PC-3 (cell line): Measurements from ENCODE around the gene FBXO5. TPM values are rescaled to one million over a fixed set of nuclear protein-coding genes. Genes with fewer than 3 reads are reported as not detected.

ENCODE experiments used
- ATAC-seq: fragments of 200-7000 bp; cut with Tn5 transposase; 2 replicates; pipeline ENCODE4 v1.9.1; 2020; ENCODE audit warnings: mild to moderate bottlenecking, moderate library complexity
- BruUV-seq: library from RNA; stranded (reverse); fragments of 400-500 nt; replicated peaks from 2 replicates; lab custom pipeline; 2021; lab: Mats Ljungman, UMichigan
- CTCF ChIA-PET: fragments of 300-600 bp; sonication (Branson Sonifier 250); formaldehyde crosslinking; loops from one replicate; lab custom pipeline; 2022; ENCODE audit warnings: antibody characterized with exemption; lab: Charles Lee
- POLR2A ChIA-PET: fragments of 300-600 bp; sonication (Branson Sonifier 250); formaldehyde crosslinking; loops from one replicate; lab custom pipeline; 2022; ENCODE audit warnings: antibody characterized with exemption; ENCODE audit not compliant: unreplicated experiment; lab: Charles Lee
- DNase-seq: peaks from one replicate; pipeline ENCODE4 v3.0.0-alpha.2; 2015
- H2AFZ ChIP-seq: fragments of 300-600 bp; sonication (generic); 2 replicates; pipeline ENCODE4 v1.6.0; 2016; ENCODE audit warnings: antibody characterized with exemption, low read length
- H3F3A ChIP-seq: fragments of 300-600 bp; sonication (generic); one replicate; pipeline ENCODE4 v1.6.0; 2017; ENCODE audit warnings: antibody characterized with exemption, low read length, control low read depth, mild to moderate bottlenecking; ENCODE audit not compliant: unreplicated experiment
- H3K27ac ChIP-seq: fragments of 300-600 bp; sonication (generic); 2 replicates; pipeline ENCODE4 v1.5.1; 2016; ENCODE audit warnings: mild to moderate bottlenecking, low read length
- H3K27me3 ChIP-seq: fragments of 300-600 bp; sonication (generic); 2 replicates; pipeline ENCODE4 v1.6.1; 2016; ENCODE audit warnings: low read length, mixed read lengths
- H3K36me3 ChIP-seq: fragments of 300-600 bp; sonication (generic); 2 replicates; pipeline ENCODE4 v1.6.1; 2016; ENCODE audit warnings: low read depth, mixed run types, low read length, mixed read lengths
- H3K4me1 ChIP-seq: fragments of 300-600 bp; sonication (generic); 2 replicates; pipeline ENCODE4 v1.5.1; 2016; ENCODE audit warnings: low read length; ENCODE audit not compliant: insufficient read depth
- H3K4me2 ChIP-seq: fragments of 300-600 bp; sonication (generic); 2 replicates; pipeline ENCODE4 v1.6.0; 2016; ENCODE audit warnings: low read length
- H3K4me3 ChIP-seq: fragments of 300-600 bp; sonication (generic); 2 replicates; pipeline ENCODE4 v1.5.1; 2016; ENCODE audit warnings: mild to moderate bottlenecking, low read length, mixed read lengths
- H3K79me2 ChIP-seq: fragments of 300-600 bp; sonication (generic); 2 replicates; pipeline ENCODE4 v1.6.1; 2017; ENCODE audit warnings: low read length, mixed read lengths
- H3K9ac ChIP-seq: fragments of 300-600 bp; sonication (generic); 2 replicates; pipeline ENCODE4 v1.6.0; 2016; ENCODE audit warnings: mild to moderate bottlenecking, low read length
- H3K9me2 ChIP-seq: fragments of 300-600 bp; sonication (generic); replicated peaks from 2 replicates; pipeline ENCODE4 v1.6.1; 2016; ENCODE audit warnings: mixed run types, low read length, mixed read lengths
- H3K9me3 ChIP-seq: fragments of 300-600 bp; sonication (generic); 2 replicates; pipeline ENCODE4 v1.6.1; 2016; ENCODE audit warnings: low read length, mixed read lengths
- H4K20me1 ChIP-seq: fragments of 300-600 bp; sonication (generic); 2 replicates; pipeline ENCODE4 v1.6.1; 2016; ENCODE audit warnings: low read length, mixed read lengths
- CTCF ChIP-seq: fragments of 300-600 bp; sonication (generic); conservative IDR thresholded peaks from 2 replicates; pipeline ENCODE4 v1.5.1; 2017; ENCODE audit warnings: antibody characterized with exemption, low read depth, mild to moderate bottlenecking, low read length
- EZH2 ChIP-seq: fragments of 300-600 bp; sonication (generic); IDR thresholded peaks from one replicate; pipeline ENCODE4 v1.6.1; 2017; ENCODE audit warnings: antibody characterized with exemption, mild to moderate bottlenecking, low read length; ENCODE audit not compliant: unreplicated experiment
- EZH2phosphoT487 ChIP-seq: fragments of 300-600 bp; sonication (generic); IDR thresholded peaks from 2 replicates; pipeline ENCODE4 v1.6.1; 2018; ENCODE audit warnings: mild to moderate bottlenecking, antibody characterized with exemption, low read length, borderline replicate concordance
- intact Hi-C: fragments of 100-400 bp; cut with micrococcal nuclease; formaldehyde crosslinking; loops from 2 replicates; pipeline ENCODE4 v1.9.0; 2023
- total RNA-seq: library from RNA; depleted of rRNA; stranded (reverse); fragments of >200 nt; gene quantifications from 2 replicates; pipeline ENCODE4 v1.2.3, GENCODE V29; 2014

FBXO5 gene
- total RNA-seq, 1 experiment from 2014 or later, result 16.8 TPM

GRCh38 chr6:153016846-153017245, 34.0 kb upstream of the FBXO5 start:
- no peak overlapping the region for H3K4me3 ChIP-seq
- no peaks in the 10 kb centered on the region for H3K9me3 ChIP-seq
- H3K36me3 ChIP-seq, result no peaks in the 10 kb centered on the region
- H2AFZ ChIP-seq, result no peak overlapping the region
- intact Hi-C loops, result no loop called here
- TF ChIP-seq CTCF (no peak), EZH2 (no peak), EZH2phosphoT487 (no peak)
- H3K79me2 ChIP-seq, result no peaks in the 10 kb centered on the region
- ChIA-PET CTCF (no interaction called here), POLR2A (no interaction called here)
- H3K9ac ChIP-seq, result no peak overlapping the region
- H3K9me2 ChIP-seq, result no peaks in the 10 kb centered on the region
- no peak overlapping the region for H3K27ac ChIP-seq
- H4K20me1 ChIP-seq, result no peaks in the 10 kb centered on the region
- no peaks in the 10 kb centered on the region for H3K4me1 ChIP-seq
- ATAC-seq (no peak), DNase-seq (no peak)
- H3K27me3 ChIP-seq, result no peaks in the 10 kb centered on the region
- no peaks in the 10 kb centered on the region for H3F3A ChIP-seq
- BruUV-seq, result no TSS peak
- H3K4me2 ChIP-seq, result no peak overlapping the region

- ChIA-PET CTCF (no interaction called here), POLR2A (no interaction called here)
- no peaks in the 10 kb centered on the region for H3K4me1 ChIP-seq
- DNase-seq, result no peak
- H3K4me3 ChIP-seq, result no peak overlapping the region
- TF ChIP-seq CTCF (no peak), EZH2phosphoT487 (no peak), EZH2 (no peak)
- BruUV-seq, result no TSS peak
- no peak for ATAC-seq
- H3K9me2 ChIP-seq, result no peaks in the 10 kb centered on the region
- no peaks in the 10 kb centered on the region for H3K27me3 ChIP-seq
- no peak overlapping the region for H3K9ac ChIP-seq
- no peaks in the 10 kb centered on the region for H3K9me3 ChIP-seq
- no peaks in the 10 kb centered on the region for H4K20me1 ChIP-seq
- H3K36me3 ChIP-seq, result no peaks in the 10 kb centered on the region
- H3F3A ChIP-seq, result no peaks in the 10 kb centered on the region
- no peak overlapping the region for H3K4me2 ChIP-seq
- H3K79me2 ChIP-seq, result no peaks in the 10 kb centered on the region
- no peak overlapping the region for H3K27ac ChIP-seq
- intact Hi-C loops, result no loop called here
- H2AFZ ChIP-seq, result no peak overlapping the region
Measured at GRCh38 chr6:153015094-153015640, 32.3 kb upstream of the FBXO5 start.

- Histone ChIP-seq H3K9me3 (no peaks in the 10 kb centered on the region), H3K27ac (no peak overlapping the region), H3K27me3 (no peaks in the 10 kb centered on the region), H3K79me2 (no peaks in the 10 kb centered on the region), H3K4me2 (no peak overlapping the region), H3K9ac (no peak overlapping the region), H3K36me3 (no peaks in the 10 kb centered on the region), H3K4me1 (no peaks in the 10 kb centered on the region), H3K9me2 (no peaks in the 10 kb centered on the region), H2AFZ (no peak overlapping the region), H4K20me1 (no peaks in the 10 kb centered on the region), H3K4me3 (no peak overlapping the region), H3F3A (no peaks in the 10 kb centered on the region)
- ATAC-seq (no peak), DNase-seq (no peak)
- ChIA-PET POLR2A (no interaction called here), CTCF (no interaction called here)
- no peak for TF ChIP-seq CTCF
- TF ChIP-seq EZH2, result no peak
- no peak for TF ChIP-seq EZH2phosphoT487
- BruUV-seq, result no TSS peak
- intact Hi-C loops, result no loop called here
Measured at GRCh38 chr6:153013438-153013837, 30.6 kb upstream of the FBXO5 start.
